Central memory CD8-positive, alpha-beta T cell (primary cell): ENCODE results near the gene PHF8.

ENCODE experiments used
- ATAC-seq: fragments of 150-1000 bp; cut with Tn5 transposase; replicated peaks from 2 replicates; pipeline ENCODE4 v1.10.0; 2022; ENCODE audit warnings: mild to moderate bottlenecking, moderate FRiP score, moderate number of reproducible peaks; ENCODE audit not compliant: poor library complexity, severe bottlenecking; ENCODE audit errors: extremely low read depth
- DNase-seq, 2 donors: peaks; one replicate each; pipeline ENCODE4 v3.0.0; 2021; ENCODE audit warnings: low spot score in 2 of 2
- H3K27ac Mint-ChIP-seq: one replicate; pipeline ENCODE4 v1.8.0; 2022; ENCODE audit warnings: low read depth, mild to moderate bottlenecking, moderate library complexity, mixed read lengths
- H3K27me3 Mint-ChIP-seq: one replicate; pipeline ENCODE4 v1.8.0; 2022; ENCODE audit warnings: mixed read lengths
- H3K36me3 Mint-ChIP-seq: one replicate; pipeline ENCODE4 v1.8.0; 2022; ENCODE audit warnings: mild to moderate bottlenecking, moderate library complexity, mixed read lengths; ENCODE audit not compliant: insufficient read depth
- H3K4me1 Mint-ChIP-seq: one replicate; pipeline ENCODE4 v1.8.0; 2022; ENCODE audit warnings: mixed read lengths
- H3K4me3 Mint-ChIP-seq: one replicate; pipeline ENCODE4 v1.8.0; 2022; ENCODE audit warnings: mild to moderate bottlenecking, moderate library complexity, mixed read lengths
- H3K9me3 Mint-ChIP-seq: one replicate; pipeline ENCODE4 v1.8.0; 2022; ENCODE audit warnings: mixed read lengths

PHF8 gene

GRCh38 chrX:53997724-53998123, 46.5 kb downstream of the PHF8 start:
- Mint-ChIP-seq H3K4me1 (no peaks in the 10 kb centered on the region), H3K27me3 (no peaks in the 10 kb centered on the region), H3K4me3 (no peak overlapping the region), H3K27ac (no peak overlapping the region), H3K36me3 (peaks cover 44% of the 10 kb centered on the region), H3K9me3 (no peaks in the 10 kb centered on the region)
- DNase-seq (no peak), ATAC-seq (no peak)

GRCh38 chrX:53992589-53992988, 51.7 kb downstream of the PHF8 start:
- H3K36me3 Mint-ChIP-seq: peaks cover 21% of the 10 kb centered on the region
- no peak overlapping the region for H3K27ac Mint-ChIP-seq

GRCh38 chrX:53990171-53990570, 54.1 kb downstream of the PHF8 start:
- peaks cover 30% of the 10 kb centered on the region for H3K36me3 Mint-ChIP-seq
- H3K27ac Mint-ChIP-seq: no peak overlapping the region
- DNase-seq (no peak), ATAC-seq (no peak)
- no peaks in the 10 kb centered on the region for H3K27me3 Mint-ChIP-seq
- H3K9me3 Mint-ChIP-seq: no peaks in the 10 kb centered on the region
- no peak overlapping the region for H3K4me3 Mint-ChIP-seq
- no peaks in the 10 kb centered on the region for H3K4me1 Mint-ChIP-seq

More at GRCh38 chrX:53992589-53992988, 51.7 kb downstream of the PHF8 start:
- no peaks in the 10 kb centered on the region for H3K9me3 Mint-ChIP-seq
- no peaks in the 10 kb centered on the region for H3K27me3 Mint-ChIP-seq
- DNase-seq (no peak), ATAC-seq (no peak)
- H3K4me3 Mint-ChIP-seq: no peak overlapping the region
- H3K4me1 Mint-ChIP-seq: no peaks in the 10 kb centered on the region

DNA sequence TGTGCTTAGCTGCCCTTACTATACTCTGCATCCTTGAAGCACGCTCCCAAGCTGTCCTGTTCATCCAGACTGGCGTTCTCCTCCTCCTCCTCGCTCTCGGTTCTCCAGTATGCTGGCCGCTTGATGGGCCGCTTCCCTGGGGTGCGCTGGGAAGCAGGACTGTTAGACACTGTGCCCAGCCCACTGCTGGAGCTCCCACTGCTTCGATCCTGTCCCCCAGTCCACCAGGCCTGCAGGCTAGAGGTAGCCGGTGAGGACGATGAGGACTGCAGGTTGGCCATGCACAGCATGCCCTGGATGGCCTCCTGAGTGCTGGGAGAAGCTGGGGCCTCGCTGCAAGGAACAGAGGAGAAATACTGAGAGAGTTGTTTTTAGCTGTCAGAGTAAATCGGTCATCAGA, 59.4 kb downstream of the PHF8 start:
- ATAC-seq: no peak
- H3K9me3 Mint-ChIP-seq: no peaks in the 10 kb centered on the region
- no peak overlapping the region for H3K4me3 Mint-ChIP-seq
- H3K27me3 Mint-ChIP-seq: no peaks in the 10 kb centered on the region
- peak overlapping the region; percentile 76 for H3K27ac Mint-ChIP-seq
- DNase-seq: no peak
- no peaks in the 10 kb centered on the region for H3K4me1 Mint-ChIP-seq
- H3K36me3 Mint-ChIP-seq: peaks cover 47% of the 10 kb centered on the region

GRCh38 chrX:53974529-53974928, 69.7 kb downstream of the PHF8 start:
- H3K27ac Mint-ChIP-seq: no peak overlapping the region
- no peaks in the 10 kb centered on the region for H3K27me3 Mint-ChIP-seq
- peaks cover 18% of the 10 kb centered on the region for H3K4me1 Mint-ChIP-seq
- no peak overlapping the region for H3K4me3 Mint-ChIP-seq
- H3K36me3 Mint-ChIP-seq: peaks cover 27% of the 10 kb centered on the region
- H3K9me3 Mint-ChIP-seq: no peaks in the 10 kb centered on the region
- DNase-seq (no peak), ATAC-seq (no peak)

DNA sequence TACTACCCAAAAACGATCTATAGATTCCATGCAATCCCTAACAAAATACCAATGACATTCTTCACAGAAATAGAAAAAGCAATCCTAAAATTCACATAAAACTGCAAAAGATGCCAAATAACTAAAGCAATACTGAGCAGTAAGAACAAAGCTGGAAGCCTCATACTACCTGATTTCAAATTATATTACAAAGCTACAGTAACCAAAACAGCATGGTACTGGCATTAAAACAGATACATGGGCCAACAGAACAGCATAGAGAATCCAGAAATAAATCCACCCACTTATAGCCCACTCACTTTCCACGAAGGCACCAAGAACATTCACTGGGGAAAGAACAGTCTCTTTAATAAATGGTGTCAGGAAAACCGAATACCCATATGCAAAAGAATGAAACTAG, 74.7 kb downstream of the PHF8 start:
- H3K4me3 Mint-ChIP-seq: no peak overlapping the region
- no peak for DNase-seq
- H3K27me3 Mint-ChIP-seq: no peaks in the 10 kb centered on the region
- peaks cover 19% of the 10 kb centered on the region for H3K36me3 Mint-ChIP-seq
- ATAC-seq: no peak
- no peaks in the 10 kb centered on the region for H3K9me3 Mint-ChIP-seq
- H3K27ac Mint-ChIP-seq: no peak overlapping the region
- peaks cover 18% of the 10 kb centered on the region for H3K4me1 Mint-ChIP-seq

DNA sequence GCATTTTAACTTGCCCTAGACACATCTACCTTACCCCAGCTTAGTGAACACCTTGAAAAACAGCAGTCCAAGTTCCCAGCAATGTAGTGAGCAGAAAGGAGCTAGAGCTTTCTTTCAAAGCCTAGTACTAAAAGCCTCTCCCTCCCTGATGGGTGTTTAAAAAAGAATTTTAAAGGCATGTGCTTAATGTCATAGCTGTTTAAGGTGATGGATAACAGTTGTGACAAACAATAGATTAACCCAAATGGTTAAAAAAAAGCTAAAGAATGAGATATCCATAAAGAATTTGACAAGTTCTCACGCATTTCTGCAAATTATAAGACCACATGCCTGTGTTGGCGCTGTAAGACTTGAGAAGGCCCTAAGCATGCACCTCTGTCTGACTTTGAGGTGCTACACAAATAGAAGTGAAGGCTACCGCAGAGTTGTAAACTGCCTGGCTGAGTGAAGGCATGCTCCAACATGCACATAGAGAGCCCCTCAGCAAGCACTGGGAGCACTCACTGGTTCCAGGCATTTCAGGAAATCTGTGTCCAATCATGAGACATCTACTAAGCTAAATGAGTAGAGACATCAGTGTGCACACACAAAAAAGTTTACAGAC, 94.0 kb downstream of the PHF8 start:
- Mint-ChIP-seq H3K9me3 (no peaks in the 10 kb centered on the region), H3K4me3 (no peak overlapping the region), H3K4me1 (no peaks in the 10 kb centered on the region), H3K27me3 (no peaks in the 10 kb centered on the region), H3K27ac (no peak overlapping the region), H3K36me3 (peaks cover 28% of the 10 kb centered on the region)
- DNase-seq: no peak
- ATAC-seq: no peak

- H3K36me3 Mint-ChIP-seq: peaks cover 25% of the 10 kb centered on the region
- ATAC-seq (no peak), DNase-seq (no peak)
- no peak overlapping the region for H3K4me3 Mint-ChIP-seq
- no peak overlapping the region for H3K27ac Mint-ChIP-seq
- H3K4me1 Mint-ChIP-seq: peaks cover 21% of the 10 kb centered on the region
- no peaks in the 10 kb centered on the region for H3K27me3 Mint-ChIP-seq
- no peaks in the 10 kb centered on the region for H3K9me3 Mint-ChIP-seq
Observed at GRCh38 chrX:53940180-53940579, 104.1 kb downstream of the PHF8 start.

DNA sequence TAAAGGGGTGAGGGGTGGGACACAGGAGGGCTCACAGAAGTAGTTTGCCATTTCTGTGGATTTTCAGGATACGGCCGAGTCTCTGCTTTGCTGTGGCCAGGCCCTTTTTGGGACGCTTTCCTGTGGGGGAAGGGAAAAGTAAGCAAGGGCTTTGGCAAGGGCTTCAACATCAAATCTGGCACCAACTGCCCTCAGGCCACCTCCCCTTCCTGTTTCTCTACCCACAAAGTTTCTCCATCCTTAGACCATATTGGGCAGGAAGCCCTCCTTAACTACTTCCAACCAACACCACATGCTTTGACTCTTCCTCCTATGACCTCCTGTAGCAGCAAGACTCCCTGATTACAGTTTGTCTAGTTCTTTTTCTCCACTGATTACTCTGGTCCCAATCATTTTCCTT, 105.1 kb downstream of the PHF8 start:
- H3K4me1 Mint-ChIP-seq: peaks cover 21% of the 10 kb centered on the region
- no peak overlapping the region for H3K27ac Mint-ChIP-seq
- DNase-seq (no peak), ATAC-seq (no peak)
- H3K4me3 Mint-ChIP-seq: no peak overlapping the region
- no peaks in the 10 kb centered on the region for H3K27me3 Mint-ChIP-seq
- H3K9me3 Mint-ChIP-seq: no peaks in the 10 kb centered on the region
- H3K36me3 Mint-ChIP-seq: peaks cover 25% of the 10 kb centered on the region

- ATAC-seq: no peak
Observed at GRCh38 chrX:53930515-53931380, 113.5 kb downstream of the PHF8 start.

DNA sequence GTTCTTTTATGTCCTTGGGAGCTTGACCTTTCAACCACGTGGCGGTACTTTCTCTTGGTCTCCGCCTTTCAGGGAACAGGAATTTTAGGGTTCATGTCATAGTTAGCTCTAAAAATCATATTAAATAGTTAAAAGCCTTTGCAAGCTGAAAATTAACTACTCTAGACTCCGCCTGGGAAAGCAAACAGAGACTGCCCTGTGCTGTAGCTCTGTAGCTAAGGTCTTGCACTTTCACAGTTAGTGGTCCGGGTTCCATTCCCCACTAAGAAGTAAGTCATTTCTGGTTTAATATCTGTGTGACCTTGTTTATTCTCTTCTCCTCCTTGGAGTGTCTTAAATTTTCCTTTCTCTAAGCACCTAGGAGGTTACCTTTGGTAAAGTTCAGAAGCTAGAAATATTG, 118.2 kb downstream of the PHF8 start:
- H3K4me3 Mint-ChIP-seq: no peak overlapping the region
- H3K36me3 Mint-ChIP-seq: peaks cover 2% of the 10 kb centered on the region
- no peaks in the 10 kb centered on the region for H3K27me3 Mint-ChIP-seq
- ATAC-seq (no peak), DNase-seq (no peak)
- H3K9me3 Mint-ChIP-seq: no peaks in the 10 kb centered on the region
- no peak overlapping the region for H3K27ac Mint-ChIP-seq
- no peaks in the 10 kb centered on the region for H3K4me1 Mint-ChIP-seq

More at GRCh38 chrX:53930515-53931380, 113.5 kb downstream of the PHF8 start:
- no peaks in the 10 kb centered on the region for H3K4me1 Mint-ChIP-seq
- DNase-seq: no peak
- H3K27me3 Mint-ChIP-seq: no peaks in the 10 kb centered on the region
- no peaks in the 10 kb centered on the region for H3K9me3 Mint-ChIP-seq
- H3K4me3 Mint-ChIP-seq: no peak overlapping the region
- peaks cover 2% of the 10 kb centered on the region for H3K36me3 Mint-ChIP-seq
- no peak overlapping the region for H3K27ac Mint-ChIP-seq

- ATAC-seq (no peak), DNase-seq (no peak)
- H3K4me1 Mint-ChIP-seq: no peaks in the 10 kb centered on the region
- no peaks in the 10 kb centered on the region for H3K36me3 Mint-ChIP-seq
- H3K27ac Mint-ChIP-seq: no peak overlapping the region
- H3K4me3 Mint-ChIP-seq: no peak overlapping the region
- no peaks in the 10 kb centered on the region for H3K27me3 Mint-ChIP-seq
- no peaks in the 10 kb centered on the region for H3K9me3 Mint-ChIP-seq
Observed at GRCh38 chrX:53918702-53919101, 125.6 kb downstream of the PHF8 start.

- Mint-ChIP-seq H3K4me3 (no peak overlapping the region), H3K4me1 (no peaks in the 10 kb centered on the region), H3K27ac (no peak overlapping the region), H3K9me3 (no peaks in the 10 kb centered on the region), H3K27me3 (no peaks in the 10 kb centered on the region), H3K36me3 (peaks cover 1% of the 10 kb centered on the region)
- no peak for DNase-seq
- ATAC-seq: no peak
Observed at GRCh38 chrX:53900623-53901022, 143.7 kb downstream of the PHF8 start.
